Measurements from ENCODE around the gene ISG20.
A peak's percentile ranks its signal among the peaks of the same experiment; 100 is the strongest.

Gene ISG20

DNA sequence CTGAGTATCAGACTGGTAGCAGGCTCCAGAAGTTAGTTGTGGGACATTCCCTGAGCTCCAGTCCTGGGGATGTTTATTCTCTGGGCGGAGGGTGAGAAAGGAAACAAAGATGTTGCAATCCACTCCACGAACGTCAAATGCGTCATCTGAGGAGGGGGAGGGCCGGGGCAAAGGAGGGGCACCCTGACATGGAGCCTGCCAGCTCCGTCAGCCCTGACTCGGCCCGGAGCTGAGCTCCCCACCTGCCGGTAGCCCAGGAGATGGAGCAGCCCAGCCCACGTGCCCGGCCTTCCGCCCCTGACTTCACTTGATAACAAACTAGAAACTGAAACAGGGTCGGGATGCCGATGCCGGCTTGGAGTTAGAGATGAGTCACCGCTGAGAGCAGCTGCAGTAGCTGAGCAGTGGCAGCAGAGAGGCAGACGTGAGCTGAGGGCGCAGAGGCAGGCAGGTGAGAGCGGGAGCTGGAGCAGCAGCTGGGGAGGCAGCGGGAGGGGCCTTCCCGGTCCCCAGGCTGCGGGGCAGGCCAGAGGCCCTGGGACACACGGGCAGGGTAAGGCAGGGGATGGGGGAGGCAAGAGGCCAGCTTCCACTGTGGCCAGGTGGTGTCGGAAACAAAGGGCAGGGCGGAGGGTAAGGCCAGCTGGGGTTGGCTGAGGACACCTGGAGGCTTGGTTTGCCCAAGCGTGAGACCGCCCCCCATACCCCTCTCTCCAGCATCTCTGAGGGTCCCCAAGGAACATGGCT, at the start of gene ISG20:
Gene ISG20, plus strand, starts transcription at position 391 of the 747 bp plus-strand sequence. Its CDS starts 351 bp downstream, at position 742.
- DNase-seq (ENCODE audit: low read depth, low spot score): peak; percentile 80

DNA sequence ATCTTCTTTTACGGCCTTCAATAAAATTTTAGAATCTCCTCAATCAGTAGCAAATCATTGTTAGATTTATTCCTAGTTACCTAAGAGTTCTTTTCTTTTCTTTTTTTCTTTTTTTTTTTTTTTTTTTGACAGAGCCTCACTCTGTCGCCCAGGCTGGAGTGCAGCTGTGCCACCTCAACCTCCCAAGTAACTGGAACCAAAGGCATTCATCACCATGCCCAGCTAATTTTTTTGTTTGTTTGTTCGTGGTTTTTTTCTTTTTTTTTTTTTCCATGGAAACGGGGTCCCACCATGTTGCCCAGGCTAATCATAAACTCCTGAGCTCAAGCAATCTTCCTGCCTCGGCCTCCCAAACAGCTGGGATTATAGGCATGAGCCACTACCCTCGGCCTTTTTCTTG, 48.1 kb upstream of the ISG20 start:
- DNase-seq (ENCODE audit: low read depth, low spot score): no peak

DNA sequence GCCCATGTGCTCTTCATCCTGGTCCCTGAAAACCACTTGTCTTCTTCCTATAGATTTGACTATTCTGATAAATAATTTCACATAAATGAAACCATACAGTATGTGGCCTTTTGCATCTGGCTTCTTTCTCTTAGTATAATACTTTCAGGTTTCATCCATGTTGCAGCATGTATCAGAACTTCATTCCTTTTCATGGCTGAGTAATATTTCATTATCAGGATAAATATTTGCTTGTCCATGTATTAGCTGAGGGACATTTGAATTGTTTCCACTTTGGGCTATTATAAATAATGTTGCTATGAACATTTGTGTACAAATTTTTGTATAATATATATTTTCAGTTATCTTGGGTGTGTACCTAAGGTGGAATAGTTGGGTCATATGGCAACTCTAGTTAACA, 47.4 kb upstream of the ISG20 start:
- no peak for DNase-seq (ENCODE audit: low read depth, low spot score)

DNA sequence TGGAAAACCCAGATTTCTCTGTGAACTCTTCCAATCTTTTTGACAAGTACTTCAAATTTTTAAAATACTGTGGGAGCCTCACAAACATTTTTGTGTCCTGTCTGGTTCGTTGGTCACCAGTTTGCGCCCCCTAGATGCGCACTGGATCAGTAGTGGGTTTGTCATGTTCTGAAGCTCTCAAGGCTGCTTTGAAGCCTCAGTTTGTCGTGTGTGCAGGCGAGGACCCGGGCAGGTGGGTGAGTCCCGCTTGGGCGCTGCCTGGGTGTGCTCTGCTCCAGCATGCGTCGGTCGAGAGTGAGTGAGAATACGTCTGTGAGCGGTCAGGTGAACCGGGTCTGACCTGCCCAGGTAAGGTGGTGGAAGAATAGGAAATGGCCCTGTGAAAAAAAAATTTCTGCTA, 34.9 kb upstream of the ISG20 start:
- no peak for DNase-seq (ENCODE audit: low read depth, low spot score)

DNA sequence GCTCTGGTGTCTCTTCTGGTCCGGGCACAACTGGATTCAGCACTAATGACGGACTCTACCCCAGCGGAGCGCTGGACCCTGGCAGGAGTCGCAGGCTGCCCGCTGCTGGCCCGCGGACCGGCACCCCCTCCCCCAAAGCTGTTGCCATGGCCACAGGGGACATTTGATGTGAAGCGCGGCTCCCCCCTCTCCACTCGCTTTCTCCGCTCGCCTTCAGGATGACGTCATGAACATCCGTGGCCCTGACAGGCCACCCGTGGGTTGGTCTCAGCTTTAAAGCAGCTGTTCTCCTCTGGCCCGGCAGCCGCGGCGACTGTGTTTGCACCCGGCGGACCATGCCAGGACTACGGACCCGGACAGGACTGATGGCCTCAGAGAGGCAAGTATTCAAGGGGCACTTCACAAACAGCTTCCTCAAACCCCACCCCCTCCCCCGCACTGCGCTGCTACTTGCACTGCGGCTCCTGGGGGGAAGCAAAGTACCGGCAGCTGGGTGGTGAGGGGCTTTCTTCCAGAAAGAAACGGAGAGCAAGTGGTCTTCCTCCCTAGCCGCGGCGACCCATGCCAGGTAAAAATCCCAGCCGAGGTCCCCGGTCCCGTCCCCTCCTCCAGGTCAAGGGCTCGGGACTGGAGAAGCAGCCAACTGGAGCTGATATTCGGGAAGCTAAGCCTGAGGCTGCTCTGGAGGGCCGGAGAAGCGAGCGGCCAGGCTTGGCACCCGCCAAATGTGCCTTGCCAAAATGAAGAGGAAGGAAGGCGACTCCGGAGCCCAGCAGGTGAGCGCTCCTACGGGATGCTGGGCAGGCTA, 34.2 kb upstream of the ISG20 start:
- no peak for DNase-seq (ENCODE audit: low read depth, low spot score)

DNA sequence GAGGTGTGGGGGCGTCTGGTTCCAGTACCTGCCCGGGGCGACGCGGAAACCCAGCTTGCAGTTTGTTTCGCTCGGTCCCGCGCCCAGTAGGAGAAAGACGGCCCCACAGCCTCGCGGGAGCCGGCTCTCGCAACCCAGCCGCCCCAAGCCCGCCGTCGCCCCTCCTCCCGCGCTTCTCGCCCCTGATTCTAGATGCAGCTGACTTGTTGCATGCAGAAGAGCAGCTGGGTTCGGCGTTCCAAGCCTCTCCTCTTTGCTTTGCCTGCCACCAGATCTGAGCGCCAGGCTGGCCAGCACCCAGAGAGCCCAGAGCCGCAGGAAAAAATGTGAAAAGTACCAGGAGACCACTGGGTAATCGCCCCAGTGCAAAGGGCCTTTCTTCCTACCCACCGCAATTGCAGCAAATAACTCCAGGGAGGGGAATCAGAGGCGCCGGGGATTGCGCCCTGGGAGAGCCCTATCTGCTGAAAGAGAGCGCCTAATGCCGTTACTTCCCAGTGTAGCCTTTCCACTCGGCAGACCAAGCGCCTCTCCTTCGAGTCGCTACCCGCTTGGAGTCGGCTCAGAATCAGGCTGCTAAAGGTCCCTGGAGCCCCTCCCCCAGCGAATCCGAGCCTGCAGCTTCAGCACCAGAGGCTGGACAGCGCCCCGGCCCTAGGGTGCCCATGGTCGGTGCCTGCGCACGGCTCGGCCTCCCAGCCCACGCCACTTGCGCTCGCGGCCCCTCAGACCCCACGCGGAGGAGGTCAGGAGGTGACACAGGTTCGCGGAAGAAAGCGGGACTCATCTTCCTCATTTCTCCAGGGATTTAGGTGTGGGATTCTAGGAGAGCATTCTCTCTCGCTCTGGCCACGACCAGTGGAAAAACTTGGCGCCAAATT, 33.4 kb upstream of the ISG20 start:
- DNase-seq (ENCODE audit: low read depth, low spot score): no peak

DNA sequence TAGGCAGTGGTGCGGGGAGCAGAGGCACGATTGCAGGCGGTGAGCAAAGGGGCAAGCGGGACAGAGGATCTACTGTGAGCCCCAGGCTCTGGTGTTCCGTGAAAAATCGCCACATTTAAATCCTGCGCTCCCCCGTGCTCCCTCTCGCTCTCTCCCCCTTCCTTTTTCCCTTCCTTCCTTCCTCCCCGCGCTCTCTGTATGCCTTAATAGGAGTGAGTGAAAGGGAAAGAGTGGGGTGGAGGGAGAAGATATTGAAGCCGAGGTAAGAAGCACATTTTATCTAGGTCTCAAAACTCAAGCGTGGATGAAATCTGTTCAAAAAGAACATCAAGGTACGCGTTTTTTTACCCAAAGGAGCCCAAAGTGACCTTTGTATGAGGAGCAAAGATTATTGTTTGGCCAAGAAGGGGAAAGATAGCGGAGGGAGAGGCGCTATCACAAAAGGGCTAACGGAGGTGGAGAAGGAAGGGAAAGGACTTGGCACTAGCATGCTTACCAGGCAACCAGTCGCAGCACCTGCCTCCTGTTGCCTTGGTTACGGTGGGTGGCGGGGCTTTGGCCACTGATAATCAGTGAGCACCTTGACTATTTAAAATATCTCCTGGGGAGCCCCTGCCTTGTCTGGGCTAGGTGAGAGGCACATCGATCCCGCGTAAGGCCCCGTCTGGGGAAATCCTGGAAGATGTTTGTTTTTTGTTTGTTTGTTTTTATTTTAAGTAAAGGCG, 32.6 kb upstream of the ISG20 start:
- DNase-seq (ENCODE audit: low read depth, low spot score): no peak

DNA sequence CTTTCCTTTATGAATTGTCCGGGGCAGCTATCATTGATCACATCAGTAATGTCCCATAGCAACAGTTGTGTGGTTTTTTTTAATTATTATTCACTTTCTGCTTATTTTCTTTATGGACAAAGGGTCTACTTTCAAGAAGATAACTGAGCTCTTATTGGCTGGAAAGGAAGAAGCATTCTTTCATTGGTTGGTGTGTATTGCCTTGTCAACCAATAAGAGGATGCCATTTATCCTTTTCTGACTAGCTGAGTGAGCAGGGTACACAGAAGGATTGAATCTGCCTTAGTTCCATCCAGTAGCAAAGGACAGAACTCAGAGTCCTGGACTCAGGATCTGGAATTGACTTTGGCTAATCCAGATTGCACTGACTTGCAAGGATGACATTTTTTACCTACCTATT, 30.9 kb upstream of the ISG20 start:
- no peak for DNase-seq (ENCODE audit: low read depth, low spot score)

DNA sequence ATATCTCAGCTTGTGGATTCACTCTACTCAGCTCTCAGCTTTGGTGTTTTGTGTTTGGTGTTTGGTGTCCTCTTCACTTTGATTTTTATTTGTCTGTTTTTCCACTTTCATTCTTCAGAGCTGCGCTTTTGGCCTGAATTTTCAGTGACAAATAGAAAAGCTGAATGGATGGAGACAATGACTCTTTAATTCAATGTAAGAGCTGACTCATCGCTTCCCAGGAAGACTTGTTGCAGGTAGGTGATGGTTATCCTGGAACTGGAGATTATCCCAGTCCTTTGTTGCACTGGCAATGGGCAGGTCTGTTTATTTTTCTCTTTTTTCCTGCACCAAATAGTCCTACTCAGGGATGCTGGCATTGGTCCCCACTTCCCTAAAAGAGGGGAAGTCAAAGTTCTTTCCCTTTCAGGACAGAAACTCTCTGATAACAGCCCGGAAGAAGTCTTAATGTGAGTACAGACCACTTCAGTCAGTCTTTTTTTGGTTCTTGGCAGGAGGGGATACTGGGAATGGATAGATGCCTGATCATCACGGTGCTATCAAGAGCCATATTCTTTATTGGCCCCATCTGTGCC, 30.1 kb upstream of the ISG20 start:
- no peak for DNase-seq (ENCODE audit: low read depth, low spot score)

DNA sequence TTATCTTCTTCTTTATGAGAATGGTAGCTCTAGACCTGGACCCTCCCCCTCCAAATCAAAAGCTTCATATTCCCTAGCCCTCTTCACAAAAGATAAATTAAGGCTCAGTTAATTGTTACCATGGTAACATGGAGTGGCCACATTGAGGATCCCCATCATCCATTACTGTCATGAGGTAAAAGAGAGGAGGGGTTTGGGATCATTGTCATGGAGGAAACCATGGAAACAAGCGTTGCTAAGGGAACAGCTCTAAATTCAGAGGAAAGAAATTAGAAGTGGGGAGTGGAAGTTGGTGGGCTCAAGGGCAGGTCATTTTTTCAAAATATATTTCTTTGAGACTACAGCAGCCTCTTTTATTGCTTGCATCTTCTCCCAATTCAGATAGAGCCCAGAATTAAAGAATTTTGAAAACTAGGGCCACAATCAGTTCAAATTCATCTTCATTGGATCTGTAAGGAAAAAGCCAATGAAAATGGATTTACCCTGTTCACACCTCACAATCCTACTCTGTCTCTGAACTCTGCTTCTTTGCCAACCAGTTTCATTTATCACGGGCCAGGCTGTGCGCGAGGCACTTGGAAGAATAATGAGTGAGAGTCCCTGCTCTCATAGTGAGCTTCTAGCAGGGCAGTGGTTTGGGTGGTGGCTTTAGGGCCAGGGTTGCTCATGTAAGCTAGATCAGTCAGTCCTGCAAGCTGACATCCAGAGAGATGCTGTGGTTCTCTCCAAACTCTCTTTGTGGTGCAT, 29.3 kb upstream of the ISG20 start:
- no peak for DNase-seq (ENCODE audit: low read depth, low spot score)

DNA sequence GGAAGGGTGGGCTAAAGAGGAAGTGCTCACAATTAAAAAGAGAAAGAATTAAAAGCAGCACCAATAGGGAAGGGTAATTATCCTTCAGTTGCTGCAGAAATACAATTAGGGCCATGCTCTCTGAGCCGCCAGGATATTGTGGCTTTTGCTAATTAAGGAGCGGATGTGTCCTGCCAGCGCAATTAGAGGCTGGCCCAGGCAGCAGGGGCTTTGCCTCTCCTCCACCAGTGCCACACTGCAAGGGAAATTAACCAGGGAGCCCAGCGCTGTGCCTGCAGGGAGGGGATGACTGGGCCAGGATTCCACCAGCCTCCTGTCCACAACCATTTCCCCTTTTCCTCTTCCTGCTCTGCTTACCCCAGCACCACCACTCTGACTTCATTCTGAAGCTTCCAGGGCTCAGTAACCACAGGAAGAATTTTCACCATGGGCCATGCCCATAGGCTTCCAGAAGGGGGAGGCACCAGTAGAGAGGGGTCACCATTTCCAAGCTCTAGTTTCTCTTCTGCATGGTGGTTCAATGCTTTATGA, 28.1 kb upstream of the ISG20 start:
- DNase-seq (ENCODE audit: low read depth, low spot score): no peak

DNA sequence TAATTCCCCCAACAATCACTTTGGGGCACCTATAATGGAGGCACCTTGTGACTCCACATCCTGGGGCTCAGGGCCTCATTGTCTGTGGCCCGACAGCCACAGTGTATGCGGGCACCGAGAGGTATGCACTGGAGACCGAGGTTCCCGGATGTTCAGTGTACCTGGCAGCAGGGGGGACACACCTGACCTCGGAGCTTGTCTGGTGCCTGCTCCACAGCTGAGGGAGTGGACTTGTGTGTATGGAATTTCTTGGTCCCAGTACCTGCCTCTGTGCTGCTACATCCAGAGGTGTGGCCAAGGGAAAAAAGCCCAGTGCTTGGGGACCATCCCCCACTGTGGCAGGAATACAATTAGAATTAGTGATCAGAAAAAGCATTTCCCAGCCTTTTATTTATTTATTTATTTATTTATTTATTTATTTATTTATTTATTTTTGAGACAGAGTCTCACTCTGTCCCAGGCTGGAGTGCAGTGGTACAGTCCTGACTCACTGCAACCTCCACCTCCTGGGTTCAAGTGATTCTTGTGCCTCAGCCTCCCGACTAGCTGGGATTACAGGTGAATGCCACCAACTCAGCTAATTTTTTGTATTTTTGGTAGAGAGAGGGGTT, 26.5 kb upstream of the ISG20 start:
- no peak for DNase-seq (ENCODE audit: low read depth, low spot score)

DNA sequence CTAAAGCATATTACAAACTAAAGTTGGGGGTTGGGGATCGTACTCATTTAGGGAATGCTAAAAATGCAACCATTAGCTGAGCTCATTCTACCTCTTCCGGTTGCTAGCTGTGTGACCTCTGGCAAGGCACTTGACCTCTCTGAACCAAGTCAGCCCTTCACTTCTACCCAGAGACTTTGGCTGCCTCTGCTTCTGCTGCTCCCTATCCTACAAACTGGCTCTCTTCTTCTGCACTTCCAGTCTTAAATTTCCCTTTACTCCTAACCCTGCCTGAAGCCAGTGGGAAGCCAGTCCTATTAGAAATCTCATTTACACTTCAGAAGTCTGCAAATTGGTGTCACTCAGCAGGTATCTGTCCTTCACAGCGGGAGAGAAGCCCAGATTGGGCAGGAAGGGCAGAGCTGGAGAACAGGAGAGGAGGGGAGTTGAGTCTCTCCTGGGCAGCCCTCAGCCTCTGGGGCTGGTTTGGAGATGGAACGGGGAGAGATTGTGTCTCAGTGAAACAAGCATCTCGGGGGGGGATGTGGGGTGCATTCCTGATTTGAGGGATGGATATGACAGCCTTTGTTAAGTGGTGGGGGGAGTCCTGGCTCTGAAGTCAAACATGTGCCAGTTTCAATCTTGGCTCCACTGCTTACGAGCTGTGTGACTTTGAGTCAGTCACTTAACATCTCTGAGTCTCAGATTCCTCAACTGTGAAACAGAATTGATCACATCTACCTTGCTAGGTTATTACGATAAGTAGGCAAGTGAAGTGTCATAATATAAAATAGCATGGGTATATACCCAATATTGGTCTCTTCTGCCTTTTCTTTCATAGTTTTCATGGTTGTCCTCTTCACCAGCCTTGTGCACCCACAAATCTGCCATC, 25.5 kb upstream of the ISG20 start:
- peak; percentile 91 for DNase-seq (ENCODE audit: low read depth, low spot score)

DNA sequence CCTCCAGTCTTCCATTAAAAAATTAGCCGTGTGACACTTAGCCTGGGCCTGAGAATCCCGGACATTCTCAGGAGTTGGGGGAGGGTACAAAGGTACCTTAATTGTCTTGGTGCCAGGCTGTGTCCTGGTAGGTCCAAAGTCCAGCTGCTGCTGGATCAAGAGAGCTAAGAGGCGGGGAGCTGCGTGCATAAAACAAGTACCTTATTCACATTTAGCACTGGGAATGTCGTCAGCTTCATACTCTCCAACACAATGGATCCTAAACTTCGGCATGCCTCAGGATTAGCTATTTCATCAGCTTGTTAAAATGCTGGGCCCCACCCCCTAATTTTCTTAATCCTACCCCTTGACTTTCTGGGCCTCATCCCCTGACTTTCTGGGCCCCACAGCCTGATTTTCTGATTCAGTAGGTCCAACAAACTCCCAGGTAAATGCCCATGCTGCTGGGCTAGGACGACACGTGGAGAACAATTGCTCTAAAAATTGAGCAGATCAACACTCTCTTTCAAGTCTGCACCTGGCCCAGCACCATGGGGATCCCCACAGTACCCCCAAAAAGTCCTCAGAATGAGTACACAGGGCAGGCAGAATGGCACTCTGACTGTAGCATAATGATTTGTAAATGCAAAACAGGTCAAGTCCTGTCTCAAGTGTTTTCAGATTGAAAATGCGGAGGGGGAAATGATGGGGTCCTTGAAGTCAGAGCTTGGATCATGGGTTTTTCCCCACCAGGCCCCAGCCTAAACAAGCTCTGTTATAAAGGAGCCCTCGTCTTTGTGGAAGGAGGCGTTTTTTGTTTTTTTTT, 23.3 kb upstream of the ISG20 start:
- DNase-seq (ENCODE audit: low read depth, low spot score): no peak

DNA sequence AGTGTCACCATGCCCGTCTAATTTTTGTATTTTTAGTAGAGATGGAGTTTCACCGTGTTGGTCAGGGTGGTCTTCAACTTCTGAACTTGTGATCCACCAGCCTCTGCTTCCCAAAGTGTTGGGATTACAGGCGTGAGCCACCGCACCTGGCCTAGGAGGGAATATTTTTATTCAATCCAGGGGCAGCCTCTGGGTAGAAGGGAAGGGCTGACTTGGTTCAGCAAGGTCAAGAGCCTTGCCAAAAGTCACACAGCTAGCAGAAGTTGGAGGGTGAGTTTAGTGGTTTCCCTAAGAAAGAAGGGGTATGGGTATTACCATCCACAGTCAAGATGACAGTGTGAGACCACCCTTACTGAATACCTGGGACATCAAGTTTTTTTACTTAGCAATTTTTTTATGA, 22.6 kb upstream of the ISG20 start:
- no peak for DNase-seq (ENCODE audit: low read depth, low spot score)

DNA sequence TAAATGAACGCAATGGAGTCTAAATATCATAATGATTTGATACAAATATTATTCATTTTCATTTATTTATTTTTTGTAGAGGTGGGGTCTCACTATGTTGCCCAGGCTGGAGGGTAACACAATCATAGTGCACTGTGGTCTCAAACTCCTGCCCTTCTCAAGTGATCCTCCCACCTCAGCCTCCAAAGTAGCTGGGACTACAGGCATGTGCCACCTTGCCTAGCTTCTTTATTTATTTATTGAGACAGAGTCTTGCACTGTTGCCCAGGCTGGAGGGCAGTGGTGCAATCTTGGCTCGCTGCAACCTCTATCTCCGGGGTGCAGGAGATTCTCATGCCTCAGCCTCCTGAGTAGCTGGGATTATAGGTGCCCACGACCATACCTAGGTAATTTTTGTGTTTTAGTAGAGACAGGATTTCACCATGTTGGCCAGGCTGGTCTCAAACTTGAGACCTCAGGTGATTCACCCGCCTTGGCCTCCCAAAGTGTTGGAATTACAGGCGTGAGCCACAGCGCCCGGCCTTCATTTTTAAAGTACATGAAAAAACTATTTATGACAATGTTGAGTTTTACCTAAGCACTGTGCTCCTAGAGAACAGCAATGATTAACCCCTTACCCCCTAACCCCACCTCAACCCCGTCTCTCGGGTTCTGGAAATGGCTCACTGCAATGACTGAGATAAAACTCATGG, 21.6 kb upstream of the ISG20 start:
- DNase-seq (ENCODE audit: low read depth, low spot score): no peak

DNA sequence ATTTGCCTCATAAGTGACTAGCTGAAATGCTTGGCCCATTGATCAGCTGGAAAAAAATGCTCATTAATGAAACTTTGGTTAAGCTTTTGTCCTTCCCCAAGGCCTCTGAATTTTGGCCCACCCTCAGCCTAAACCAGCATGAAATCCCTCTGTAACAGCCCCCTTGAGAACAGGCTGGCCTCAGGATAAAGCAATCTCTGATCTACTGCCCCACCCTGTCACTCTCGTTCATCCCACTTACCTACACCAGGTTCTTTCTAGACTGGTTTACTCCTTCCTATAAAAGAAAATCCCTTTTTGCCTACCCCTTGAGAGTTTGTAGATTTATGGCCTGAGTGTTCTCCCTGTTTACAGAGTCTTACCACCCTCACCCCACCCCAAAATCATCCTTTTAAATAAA, 21.0 kb upstream of the ISG20 start:
- DNase-seq (ENCODE audit: low read depth, low spot score): no peak

Data from iPS DF 19.7 (cell line).